ENCODE results near the gene KCNK2. TPM values are rescaled to one million over a fixed set of nuclear protein-coding genes. Genes with fewer than 3 reads are reported as not detected.

Gene KCNK2
- total RNA-seq, 4 donors from 2014 or later = 0.32 to 0.41 TPM; not detected in 2

DNA sequence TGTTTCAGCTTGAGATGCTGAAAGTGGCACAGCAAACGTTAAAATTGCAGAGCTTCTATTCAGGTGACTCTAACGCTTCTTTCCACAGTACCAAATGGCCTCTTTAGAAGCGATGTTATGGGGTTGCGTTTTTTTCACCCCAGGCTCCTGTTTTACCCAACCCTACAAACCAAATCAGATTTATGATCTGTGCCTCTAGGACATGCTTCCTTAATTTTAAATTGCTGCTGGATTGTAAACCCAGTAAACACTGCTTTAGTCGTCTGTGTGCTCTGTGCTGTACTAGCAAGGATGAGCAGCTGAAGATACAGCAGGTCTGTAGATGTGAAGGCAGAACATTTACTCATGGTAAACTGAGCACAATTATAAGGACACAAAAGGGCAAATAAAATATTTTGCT lies 13.0 kb downstream of the KCNK2 start:
- no peaks in the 10 kb centered on the region for H3K36me3 ChIP-seq
- no peaks in the 10 kb centered on the region for H3K9me3 ChIP-seq
- no peak overlapping the region for H3K4me3 ChIP-seq
- in situ Hi-C loops (cut with MboI; ENCODE audit: low pct_ligation_motif_present in 1 of 4, low pct_unique_long_range_greater_than_20kb in 1 of 4, low sequenced_read_pairs in 3 of 4) (no loop called here), intact Hi-C loops (cut with DNase I; ENCODE audit: low total_unique reads) (no loop called here)
- DNase-seq = no peak
- no peaks in the 10 kb centered on the region for H3K4me1 ChIP-seq
- no peak overlapping the region for H3K27ac ChIP-seq
- 63 to 65% methylated on average over 2 to 5 of the region's 5 CpGs for WGBS, 2 donors (ENCODE audit: low coverage in 1 of 2)
- TF ChIP-seq POLR2A (IDR thresholded peaks at IDR 0.05) = no peak
- TF ChIP-seq, protein P1, sequence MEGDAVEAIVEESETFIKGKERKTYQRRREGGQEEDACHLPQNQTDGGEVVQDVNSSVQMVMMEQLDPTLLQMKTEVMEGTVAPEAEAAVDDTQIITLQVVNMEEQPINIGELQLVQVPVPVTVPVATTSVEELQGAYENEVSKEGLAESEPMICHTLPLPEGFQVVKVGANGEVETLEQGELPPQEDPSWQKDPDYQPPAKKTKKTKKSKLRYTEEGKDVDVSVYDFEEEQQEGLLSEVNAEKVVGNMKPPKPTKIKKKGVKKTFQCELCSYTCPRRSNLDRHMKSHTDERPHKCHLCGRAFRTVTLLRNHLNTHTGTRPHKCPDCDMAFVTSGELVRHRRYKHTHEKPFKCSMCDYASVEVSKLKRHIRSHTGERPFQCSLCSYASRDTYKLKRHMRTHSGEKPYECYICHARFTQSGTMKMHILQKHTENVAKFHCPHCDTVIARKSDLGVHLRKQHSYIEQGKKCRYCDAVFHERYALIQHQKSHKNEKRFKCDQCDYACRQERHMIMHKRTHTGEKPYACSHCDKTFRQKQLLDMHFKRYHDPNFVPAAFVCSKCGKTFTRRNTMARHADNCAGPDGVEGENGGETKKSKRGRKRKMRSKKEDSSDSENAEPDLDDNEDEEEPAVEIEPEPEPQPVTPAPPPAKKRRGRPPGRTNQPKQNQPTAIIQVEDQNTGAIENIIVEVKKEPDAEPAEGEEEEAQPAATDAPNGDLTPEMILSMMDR (IDR thresholded peaks at IDR 0.05) = no peak
- TF ChIP-seq POLR2AphosphoS5 (IDR thresholded peaks at IDR 0.05) = no peak
- no peak for TF ChIP-seq EP300 (IDR thresholded peaks at IDR 0.05; ENCODE audit: low read depth)
- H3K27me3 ChIP-seq = no peaks in the 10 kb centered on the region

DNA sequence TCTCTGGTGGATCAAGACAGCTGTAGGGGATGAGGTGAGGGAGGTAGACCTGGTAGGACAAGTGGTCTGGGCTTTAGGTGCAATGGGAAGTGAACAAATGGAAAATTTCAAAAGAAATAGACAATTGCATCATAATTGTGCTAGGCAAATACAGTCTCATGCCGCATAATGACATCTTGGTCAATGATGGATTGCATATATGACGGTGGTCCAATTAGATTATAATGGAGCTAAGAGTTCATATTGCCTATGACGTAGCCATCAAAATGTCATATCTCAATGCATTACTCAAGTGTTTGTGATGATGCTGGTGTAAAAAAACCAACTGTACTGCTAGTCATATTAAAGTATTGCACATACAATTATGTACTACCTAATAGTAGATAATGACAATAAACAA lies 19.0 kb downstream of the KCNK2 start:
- TF ChIP-seq EP300 (IDR thresholded peaks at IDR 0.05; ENCODE audit: low read depth) = no peak
- no peak for TF ChIP-seq POLR2AphosphoS5 (IDR thresholded peaks at IDR 0.05)
- TF ChIP-seq POLR2A (IDR thresholded peaks at IDR 0.05) = no peak
- TF ChIP-seq, protein P1 (IDR thresholded peaks at IDR 0.05) = no peak
- Histone ChIP-seq H3K4me1 (no peaks in the 10 kb centered on the region), H3K27me3 (no peaks in the 10 kb centered on the region), H3K36me3 (no peaks in the 10 kb centered on the region), H3K9me3 (no peaks in the 10 kb centered on the region), H3K4me3 (no peak overlapping the region), H3K27ac (no peak overlapping the region)
- in situ Hi-C loops (cut with MboI; ENCODE audit: low pct_ligation_motif_present in 1 of 4, low pct_unique_long_range_greater_than_20kb in 1 of 4, low sequenced_read_pairs in 3 of 4) (no loop called here), intact Hi-C loops (cut with DNase I; ENCODE audit: low total_unique reads) (no loop called here)
- WGBS, 2 donors (ENCODE audit: low coverage in 1 of 2) = 63 to 82% methylated on average over 3 of the region's 3 CpGs
- DNase-seq = no peak

DNA sequence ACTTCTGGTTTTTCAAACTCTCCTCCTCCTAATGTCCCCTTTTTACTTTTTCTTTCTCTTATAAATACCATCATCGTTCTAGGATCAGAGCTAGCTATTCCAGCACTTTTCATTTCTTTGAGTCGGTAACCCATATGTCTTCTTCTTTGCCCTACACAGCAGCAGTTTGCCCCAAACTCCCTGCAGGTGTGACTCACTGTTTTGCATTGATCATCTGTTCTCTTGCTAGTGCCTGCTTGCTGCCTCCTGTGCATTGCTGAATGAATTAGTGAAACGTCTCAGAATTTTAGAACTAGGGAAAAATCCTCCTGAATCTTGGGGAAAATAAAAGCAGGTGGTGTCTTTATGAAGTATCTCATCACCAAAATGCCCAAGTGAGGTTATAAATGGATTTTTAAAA lies 21.7 kb downstream of the KCNK2 start:
- H3K27ac ChIP-seq = no peak overlapping the region
- no peaks in the 10 kb centered on the region for H3K4me1 ChIP-seq
- intact Hi-C loops (cut with DNase I; ENCODE audit: low total_unique reads) = no loop called here
- in situ Hi-C loops (cut with MboI; ENCODE audit: low pct_ligation_motif_present in 1 of 4, low pct_unique_long_range_greater_than_20kb in 1 of 4, low sequenced_read_pairs in 3 of 4) = no loop called here
- no peak for DNase-seq
- H3K27me3 ChIP-seq = no peaks in the 10 kb centered on the region
- 44 to 60% methylated on average over 3 of the region's 3 CpGs for whole genome bisulfite sequencing, 2 donors (ENCODE audit: low coverage in 1 of 2)
- no peaks in the 10 kb centered on the region for H3K36me3 ChIP-seq
- H3K9me3 ChIP-seq = peaks cover 0 to 5% of the 10 kb centered on the region in 2 donors
- TF ChIP-seq POLR2A (IDR thresholded peaks at IDR 0.05) = no peak
- no peak for TF ChIP-seq EP300 (IDR thresholded peaks at IDR 0.05; ENCODE audit: low read depth)
- no peak overlapping the region for H3K4me3 ChIP-seq

DNA sequence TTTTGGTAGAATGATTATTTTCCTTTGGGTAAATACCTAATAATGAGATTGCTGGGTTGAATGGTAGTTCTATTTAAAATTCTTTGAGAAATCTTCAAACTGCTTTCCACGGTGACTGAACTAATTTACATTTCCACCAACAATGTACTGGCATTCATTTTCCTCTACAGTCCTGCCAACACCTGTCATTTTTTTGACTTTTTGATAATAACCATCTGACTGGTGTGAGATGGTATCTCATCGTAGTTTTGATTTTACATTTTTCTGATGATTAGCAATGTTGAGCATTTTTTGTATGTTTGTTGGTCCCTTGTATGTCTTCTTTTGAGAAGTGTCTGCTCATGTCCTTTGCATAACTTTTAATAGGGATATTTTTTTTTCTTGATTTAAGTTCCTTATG lies 23.5 kb downstream of the KCNK2 start:
- in situ Hi-C loops (cut with MboI; ENCODE audit: low pct_ligation_motif_present in 1 of 4, low pct_unique_long_range_greater_than_20kb in 1 of 4, low sequenced_read_pairs in 3 of 4) (no loop called here), intact Hi-C loops (cut with DNase I; ENCODE audit: low total_unique reads) (no loop called here)
- no peaks in the 10 kb centered on the region for H3K4me1 ChIP-seq
- peaks cover 0 to 5% of the 10 kb centered on the region in 2 donors for H3K9me3 ChIP-seq
- 73 to 88% methylated on average over 2 of the region's 2 CpGs for WGBS, 2 donors (ENCODE audit: low coverage in 1 of 2)
- H3K27me3 ChIP-seq = no peaks in the 10 kb centered on the region
- DNase-seq = no peak
- H3K4me3 ChIP-seq = no peak overlapping the region
- TF ChIP-seq, protein P1 (IDR thresholded peaks at IDR 0.05) = no peak
- no peak for TF ChIP-seq POLR2A (IDR thresholded peaks at IDR 0.05)
- no peak for TF ChIP-seq POLR2AphosphoS5 (IDR thresholded peaks at IDR 0.05)
- TF ChIP-seq EP300 (IDR thresholded peaks at IDR 0.05; ENCODE audit: low read depth) = no peak
- H3K36me3 ChIP-seq = no peaks in the 10 kb centered on the region
- H3K27ac ChIP-seq = no peak overlapping the region

- WGBS, 2 donors (ENCODE audit: low coverage in 1 of 2) = 74 to 77% methylated on average over 5 of the region's 5 CpGs
- intact Hi-C loops (cut with DNase I; ENCODE audit: low total_unique reads) (no loop called here), in situ Hi-C loops (cut with MboI; ENCODE audit: low pct_ligation_motif_present in 1 of 4, low pct_unique_long_range_greater_than_20kb in 1 of 4, low sequenced_read_pairs in 3 of 4) (no loop called here)
- no peaks in the 10 kb centered on the region for H3K4me1 ChIP-seq
- no peak overlapping the region for H3K4me3 ChIP-seq
- peaks cover 0 to 5% of the 10 kb centered on the region in 2 donors for H3K9me3 ChIP-seq
- no peak overlapping the region for H3K27ac ChIP-seq
- no peak for DNase-seq
- TF ChIP-seq POLR2A (IDR thresholded peaks at IDR 0.05) (no peak), EP300 (IDR thresholded peaks at IDR 0.05; ENCODE audit: low read depth) (no peak), POLR2AphosphoS5 (IDR thresholded peaks at IDR 0.05) (no peak)
- TF ChIP-seq, protein P1 (IDR thresholded peaks at IDR 0.05) = no peak
- no peaks in the 10 kb centered on the region for H3K27me3 ChIP-seq
- no peaks in the 10 kb centered on the region for H3K36me3 ChIP-seq
These were observed 26.6 kb downstream of the KCNK2 start for GRCh38 chr1:215109171-215109570.
